HCT116 (cell line): ENCODE results near the gene GTF2H4.

Experiments
- EGR1 ChIP-seq: IDR thresholded peaks from 2 replicates; pipeline ENCODE4 v1.6.1; 2012; ENCODE audit warnings: low read depth
- EZH2 ChIP-seq: fragments of 200-600 bp; sonication (generic); IDR thresholded peaks from 2 replicates; pipeline ENCODE4 v1.6.1; 2017; ENCODE audit warnings: antibody characterized with exemption, mixed run types
- SP1 ChIP-seq: IDR thresholded peaks from 2 replicates; pipeline ENCODE4 v1.6.1; 2012; ENCODE audit warnings: low read depth
- SRF ChIP-seq: IDR thresholded peaks from 2 replicates; pipeline ENCODE4 v1.6.1; 2012; ENCODE audit warnings: low read depth
- TF ChIP-seq, protein P1 (sequence below), 3 experiments: fragments of 200-600 bp in 1 of 3; sonication (generic) in 1 of 3; IDR thresholded peaks in 2 of 3; conservative IDR thresholded peaks in 1 of 3; 2 replicates each; pipeline ENCODE4 v1.5.1; 2012 to 2017; ENCODE audit warnings: low read depth in 2 of 3, low read length in 2 of 3, antibody characterized with exemption in 1 of 3, borderline replicate concordance in 1 of 3, control low read depth in 1 of 3, mild to moderate bottlenecking in 1 of 3, mixed read lengths in 1 of 3, mixed run types in 1 of 3, moderate library complexity in 1 of 3; ENCODE audit not compliant: insufficient read depth in 1 of 3
- TF ChIP-seq, protein P2 (sequence below): IDR thresholded peaks from 2 replicates; pipeline ENCODE4 v1.6.1; 2011; ENCODE audit warnings: mild to moderate bottlenecking, low read length, moderate library complexity; ENCODE audit not compliant: insufficient replicate concordance; ENCODE audit errors: extremely low read depth

DNA sequence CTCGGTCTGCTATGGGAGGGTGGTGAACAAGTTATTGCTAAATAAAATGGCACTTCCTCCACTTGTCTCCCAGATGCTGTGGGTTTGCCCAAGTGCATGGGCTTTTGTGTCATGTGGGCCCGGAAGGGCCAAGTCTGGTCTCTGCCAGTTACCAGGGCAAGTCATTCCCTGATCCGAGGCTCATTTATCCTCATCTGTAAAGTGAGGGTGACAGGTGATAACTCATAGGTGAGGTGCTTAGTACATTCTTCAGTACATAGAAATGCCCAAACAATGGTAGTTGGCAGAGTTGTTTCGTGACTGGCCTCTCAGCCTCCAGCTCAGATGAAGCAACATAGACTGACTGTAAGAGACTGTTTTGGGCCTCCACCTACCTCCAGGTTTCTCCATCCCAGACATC, 30.7 kb downstream of the GTF2H4 start:
- TF ChIP-seq EGR1 (no peak), EZH2 (no peak), SP1 (no peak), SRF (no peak)
- TF ChIP-seq, protein P1, sequence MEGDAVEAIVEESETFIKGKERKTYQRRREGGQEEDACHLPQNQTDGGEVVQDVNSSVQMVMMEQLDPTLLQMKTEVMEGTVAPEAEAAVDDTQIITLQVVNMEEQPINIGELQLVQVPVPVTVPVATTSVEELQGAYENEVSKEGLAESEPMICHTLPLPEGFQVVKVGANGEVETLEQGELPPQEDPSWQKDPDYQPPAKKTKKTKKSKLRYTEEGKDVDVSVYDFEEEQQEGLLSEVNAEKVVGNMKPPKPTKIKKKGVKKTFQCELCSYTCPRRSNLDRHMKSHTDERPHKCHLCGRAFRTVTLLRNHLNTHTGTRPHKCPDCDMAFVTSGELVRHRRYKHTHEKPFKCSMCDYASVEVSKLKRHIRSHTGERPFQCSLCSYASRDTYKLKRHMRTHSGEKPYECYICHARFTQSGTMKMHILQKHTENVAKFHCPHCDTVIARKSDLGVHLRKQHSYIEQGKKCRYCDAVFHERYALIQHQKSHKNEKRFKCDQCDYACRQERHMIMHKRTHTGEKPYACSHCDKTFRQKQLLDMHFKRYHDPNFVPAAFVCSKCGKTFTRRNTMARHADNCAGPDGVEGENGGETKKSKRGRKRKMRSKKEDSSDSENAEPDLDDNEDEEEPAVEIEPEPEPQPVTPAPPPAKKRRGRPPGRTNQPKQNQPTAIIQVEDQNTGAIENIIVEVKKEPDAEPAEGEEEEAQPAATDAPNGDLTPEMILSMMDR (IDR thresholded peaks at IDR 0.05 in 2 of 3, conservative IDR thresholded peaks at IDR 0.05 in 1 of 3; ENCODE audit: borderline replicate concordance in 1 of 3, insufficient read depth in 1 of 3, low read depth in 2 of 3, low read length in 2 of 3): no peak
- TF ChIP-seq, protein P2, sequence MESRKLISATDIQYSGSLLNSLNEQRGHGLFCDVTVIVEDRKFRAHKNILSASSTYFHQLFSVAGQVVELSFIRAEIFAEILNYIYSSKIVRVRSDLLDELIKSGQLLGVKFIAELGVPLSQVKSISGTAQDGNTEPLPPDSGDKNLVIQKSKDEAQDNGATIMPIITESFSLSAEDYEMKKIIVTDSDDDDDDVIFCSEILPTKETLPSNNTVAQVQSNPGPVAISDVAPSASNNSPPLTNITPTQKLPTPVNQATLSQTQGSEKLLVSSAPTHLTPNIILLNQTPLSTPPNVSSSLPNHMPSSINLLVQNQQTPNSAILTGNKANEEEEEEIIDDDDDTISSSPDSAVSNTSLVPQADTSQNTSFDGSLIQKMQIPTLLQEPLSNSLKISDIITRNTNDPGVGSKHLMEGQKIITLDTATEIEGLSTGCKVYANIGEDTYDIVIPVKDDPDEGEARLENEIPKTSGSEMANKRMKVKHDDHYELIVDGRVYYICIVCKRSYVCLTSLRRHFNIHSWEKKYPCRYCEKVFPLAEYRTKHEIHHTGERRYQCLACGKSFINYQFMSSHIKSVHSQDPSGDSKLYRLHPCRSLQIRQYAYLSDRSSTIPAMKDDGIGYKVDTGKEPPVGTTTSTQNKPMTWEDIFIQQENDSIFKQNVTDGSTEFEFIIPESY: no peak
